SHP77 treated with DMSO at 0.1 percent for 48 hours (cell line): ENCODE results near the gene DNAJC1.

Source experiments
- DNase-seq: peaks from one replicate; lab custom pipeline; 2025; lab: John Stamatoyannopoulos, UW

Gene DNAJC1

GRCh38 chr10:22006379-22006884, 2.9 kb upstream of the DNAJC1 start:
- DNase-seq, result no peak

- DNase-seq, result no peak
Measured at GRCh38 chr10:22005763-22006162, 2.2 kb upstream of the DNAJC1 start.

DNA sequence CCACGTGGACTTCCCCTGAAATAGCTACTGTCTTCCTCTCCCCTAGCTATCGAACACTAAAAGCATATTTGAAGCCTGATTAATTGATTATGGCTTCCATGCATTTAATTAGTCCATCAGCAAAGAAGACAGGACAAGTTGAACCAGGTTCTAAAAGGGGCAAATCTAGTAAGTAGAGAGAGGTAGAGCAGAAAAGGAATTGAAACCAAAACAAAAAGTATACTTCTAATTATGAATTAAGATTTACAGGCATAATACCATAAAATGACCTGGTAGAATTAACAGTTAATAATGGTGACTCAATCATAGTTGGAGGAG, 393 bp upstream of the DNAJC1 start:
- DNase-seq, result no peak

GRCh38 chr10:22002591-22003176, 846 bp downstream of the DNAJC1 start:
- DNase-seq, result no peak

DNA sequence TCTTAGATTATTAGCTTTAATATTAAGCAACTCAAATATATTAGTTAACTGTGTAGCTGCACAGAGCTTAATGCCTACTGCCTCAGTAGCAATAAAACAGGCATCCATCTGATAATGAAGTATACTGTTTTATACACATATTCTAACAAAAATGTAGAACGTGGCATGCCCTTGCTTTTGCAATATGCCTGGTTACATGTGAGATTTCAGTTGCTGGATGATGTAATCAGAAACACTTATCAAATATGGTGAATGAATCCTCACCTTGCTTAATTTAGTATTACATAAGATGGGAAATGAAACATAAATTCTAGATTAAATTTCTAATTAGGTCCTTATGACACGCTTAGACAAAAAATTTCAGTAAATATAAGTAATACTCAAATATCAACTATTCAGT, 8.0 kb downstream of the DNAJC1 start:
- DNase-seq, result no peak

DNA sequence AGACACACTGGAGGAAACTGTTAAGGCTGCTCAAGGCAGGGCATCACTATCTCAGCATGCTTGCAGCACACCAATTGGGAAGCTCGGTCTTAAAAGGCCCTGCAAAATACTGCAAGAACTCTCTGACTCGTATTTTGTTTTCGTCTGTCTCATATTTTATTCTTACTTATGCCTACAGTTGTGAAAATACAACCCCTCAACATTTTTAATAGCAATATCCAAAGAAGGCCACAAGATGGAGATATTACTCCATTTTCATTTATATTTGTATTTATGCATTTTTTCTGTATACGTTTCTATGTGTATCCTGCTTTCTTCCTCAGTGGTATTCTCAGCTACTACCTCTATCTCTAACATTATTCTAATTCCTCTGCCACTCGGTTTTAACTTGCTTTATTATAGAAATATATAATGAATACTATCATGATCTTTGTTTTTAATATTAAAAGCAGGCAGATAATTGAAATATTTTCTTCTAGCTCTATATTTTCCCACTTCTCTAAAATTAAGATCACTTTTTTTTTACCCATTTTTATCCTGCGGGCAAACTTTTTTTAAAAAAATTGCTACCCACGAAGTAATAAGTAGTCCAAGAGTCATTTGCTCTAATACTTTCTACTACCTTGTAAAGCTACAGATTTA, 10.0 kb downstream of the DNAJC1 start:
- DNase-seq, result no peak

DNA sequence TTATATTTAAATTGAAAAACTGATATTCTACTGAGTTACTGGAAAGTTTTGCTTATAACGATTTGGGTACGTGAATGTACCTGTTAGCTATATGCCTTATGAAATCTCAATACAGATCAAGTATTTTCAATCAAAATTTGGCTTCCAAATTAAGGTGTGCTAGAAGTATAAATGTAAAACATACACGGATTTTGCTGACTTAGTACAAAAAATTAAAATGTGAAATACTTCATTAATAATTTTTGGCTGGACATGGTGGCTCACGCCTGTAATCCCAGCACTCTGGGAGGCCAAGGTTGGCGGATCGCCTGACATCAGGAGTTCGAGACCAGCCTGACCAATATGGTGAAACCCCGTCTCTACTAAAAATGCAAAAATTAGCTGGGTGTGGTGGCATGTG, 11.7 kb downstream of the DNAJC1 start:
- DNase-seq, result no peak

- DNase-seq, result no peak
Measured at GRCh38 chr10:21990449-21990848, 13.1 kb downstream of the DNAJC1 start.

GRCh38 chr10:21989453-21990154, 13.9 kb downstream of the DNAJC1 start:
- peak; percentile 17 for DNase-seq

DNA sequence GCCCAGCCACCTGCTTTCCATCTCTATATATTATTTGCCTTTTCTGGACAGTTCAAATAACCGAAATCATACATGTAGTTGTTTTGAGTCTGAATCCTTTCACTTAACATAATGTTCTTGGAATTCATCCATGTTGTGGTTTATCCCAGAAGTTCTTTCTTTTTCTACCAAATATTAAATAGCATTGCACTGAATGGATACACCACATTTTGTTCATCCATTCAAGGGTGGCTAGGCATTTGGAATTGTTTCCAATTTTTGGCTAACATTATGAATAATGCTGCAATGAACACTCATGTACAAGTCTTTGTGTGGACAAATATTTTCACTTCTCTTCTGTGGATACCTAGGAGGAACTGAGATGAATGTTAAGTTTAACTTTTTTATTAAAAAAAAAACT, 18.0 kb downstream of the DNAJC1 start:
- DNase-seq, result no peak

GRCh38 chr10:21981118-21981517, 22.4 kb downstream of the DNAJC1 start:
- DNase-seq, result no peak

- DNase-seq, result no peak
Measured at GRCh38 chr10:21980691-21981090, 22.8 kb downstream of the DNAJC1 start.

DNA sequence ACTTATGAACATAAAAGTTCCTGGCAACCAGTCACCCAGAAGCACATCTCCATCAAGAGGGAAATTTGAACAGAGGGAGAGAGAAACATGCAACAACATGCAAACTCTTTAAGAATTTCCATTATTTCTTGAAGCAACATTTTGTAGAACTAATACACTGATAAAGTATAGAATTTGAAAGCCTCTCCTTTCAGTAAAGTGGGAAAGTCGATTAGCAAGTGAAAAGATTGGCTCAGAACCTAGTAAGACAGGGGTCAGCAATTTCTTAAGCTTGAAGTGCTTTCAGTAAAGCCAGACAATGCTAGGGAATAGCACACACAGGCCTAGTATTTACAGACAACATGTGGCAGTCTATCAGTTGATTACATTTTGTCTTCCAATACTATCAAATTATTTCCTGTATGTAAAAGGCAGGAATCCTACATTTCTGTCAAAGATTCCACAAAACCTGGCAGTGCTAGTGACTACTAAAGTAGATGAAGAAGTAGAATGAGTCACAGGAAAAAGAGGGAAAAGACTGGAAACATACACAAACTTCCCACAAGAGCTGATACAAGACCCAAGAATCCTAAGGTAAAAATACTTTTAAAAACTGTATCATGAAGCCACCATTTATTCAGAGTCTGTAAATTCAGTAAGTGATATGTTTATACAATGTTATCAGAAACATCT, 25.2 kb downstream of the DNAJC1 start:
- DNase-seq, result no peak

DNA sequence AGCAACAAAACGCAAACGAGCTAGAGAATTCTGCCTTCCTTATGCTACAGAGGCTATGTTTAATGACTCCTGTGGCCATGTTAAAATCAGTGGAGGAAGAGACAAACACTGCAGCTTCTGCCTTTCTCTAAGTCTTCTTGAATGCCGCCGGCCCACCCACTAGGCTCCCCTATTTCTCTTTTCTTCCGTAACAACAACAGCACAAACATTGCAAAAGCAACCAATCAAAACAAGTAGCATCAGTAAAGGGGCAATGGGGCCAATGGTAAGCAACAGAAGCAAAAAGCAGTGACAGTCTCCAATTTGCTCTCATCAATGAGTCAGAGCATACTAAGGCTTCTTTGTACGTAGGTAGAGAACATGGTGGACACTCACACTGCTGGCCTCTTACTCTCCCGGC, 26.8 kb downstream of the DNAJC1 start:
- DNase-seq, result no peak

DNA sequence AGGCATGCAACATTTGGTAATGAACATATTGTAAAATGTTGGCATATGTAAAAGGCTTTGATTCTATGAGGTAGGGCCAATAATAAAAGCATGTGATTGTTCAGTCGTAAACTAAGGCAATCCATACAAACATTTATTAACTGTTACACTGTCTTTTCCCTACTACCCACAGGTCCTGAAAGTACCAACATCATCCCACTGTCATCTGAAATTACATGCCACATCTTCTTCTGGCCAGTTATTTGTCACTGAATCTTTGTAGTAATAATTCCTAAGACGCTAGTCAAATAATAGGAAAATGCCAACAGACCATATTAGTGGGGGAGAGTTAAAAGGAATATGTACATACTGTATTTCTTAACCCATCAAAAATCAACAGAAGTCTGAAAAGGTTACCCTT, 27.2 kb downstream of the DNAJC1 start:
- DNase-seq, result no peak

DNA sequence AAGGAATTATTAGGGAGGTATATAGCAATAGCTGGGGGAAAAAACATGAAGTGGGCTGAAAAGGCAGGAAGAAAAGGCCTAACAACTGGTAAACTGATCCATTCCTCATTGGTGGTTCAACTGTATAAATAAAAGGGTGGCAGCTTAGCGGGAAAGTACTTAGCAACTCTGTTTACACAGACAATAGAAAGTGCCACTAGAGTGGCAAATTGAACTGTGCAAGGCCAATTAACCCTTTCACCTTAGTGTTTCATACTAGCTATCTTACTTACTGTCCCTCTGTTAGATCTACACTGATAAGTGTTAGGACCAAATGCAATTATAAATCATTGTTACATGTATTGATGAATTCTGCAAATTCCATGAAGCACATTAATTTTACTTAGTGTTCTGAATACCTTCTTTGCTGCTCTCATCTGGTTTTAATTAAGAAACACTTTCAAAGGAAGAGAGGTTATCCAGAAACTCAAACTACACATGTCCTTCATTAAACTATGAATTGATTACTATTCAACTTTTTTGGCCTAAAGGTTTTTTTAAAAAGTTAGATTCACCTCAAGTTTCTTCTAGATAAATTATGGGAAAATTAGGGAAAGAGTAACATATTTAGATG, 28.0 kb downstream of the DNAJC1 start:
- DNase-seq, result peak; percentile 97

GRCh38 chr10:21972584-21972983, 30.9 kb downstream of the DNAJC1 start:
- no peak for DNase-seq

- DNase-seq, result no peak
Measured at GRCh38 chr10:21969326-21970287, 33.9 kb downstream of the DNAJC1 start.

DNA sequence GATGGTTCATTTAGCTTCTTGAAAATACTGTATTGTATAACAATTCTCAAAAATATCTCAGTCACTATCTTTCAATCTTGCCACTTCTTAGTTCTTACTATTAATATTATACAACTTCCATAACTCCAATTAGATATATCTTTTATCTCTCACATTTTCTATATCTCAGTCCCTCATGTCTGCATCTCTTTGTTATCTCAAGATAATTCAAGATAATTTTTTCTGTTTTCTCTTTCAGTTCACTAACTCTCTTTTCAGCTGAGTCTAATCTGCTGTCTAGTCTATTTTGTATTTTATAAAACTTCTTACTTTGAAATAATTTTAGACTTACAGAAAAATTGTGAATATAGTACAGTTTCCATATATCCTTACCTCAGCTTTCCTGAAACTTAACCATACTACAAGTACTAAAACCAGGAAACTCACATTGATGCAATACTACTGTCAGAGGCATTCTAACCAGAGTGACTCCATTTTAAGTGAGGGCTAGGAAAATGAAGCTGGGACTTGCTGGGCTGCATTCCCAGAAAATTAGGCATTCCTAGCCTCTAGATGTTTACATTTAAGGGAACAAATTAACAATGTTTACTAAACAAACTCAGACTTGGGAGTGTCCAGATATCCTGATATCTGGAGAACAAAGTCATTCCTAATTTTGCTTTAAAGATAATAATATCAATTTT, 38.4 kb downstream of the DNAJC1 start:
- DNase-seq, result no peak

GRCh38 chr10:21962358-21962757, 41.2 kb downstream of the DNAJC1 start:
- no peak for DNase-seq

- no peak for DNase-seq
Measured at GRCh38 chr10:21961847-21962246, 41.7 kb downstream of the DNAJC1 start.
